LNCaP clone FGC (cell line): ENCODE measurements around the gene SIRPA.

Experiments used
- DNase-seq: peaks from one replicate; pipeline ENCODE4 v3.0.0-alpha.2; 2011; ENCODE audit warnings: low read depth
- H3K4me3 ChIP-seq: 2 replicates; pipeline ENCODE4 v1.5.1; 2011; ENCODE audit warnings: mild to moderate bottlenecking, low read depth, low read length, control low read depth
- TF ChIP-seq, protein P1 (sequence below): IDR thresholded peaks from 2 replicates; pipeline ENCODE4 v1.5.1; 2012; ENCODE audit warnings: mild to moderate bottlenecking; ENCODE audit not compliant: control insufficient read depth, insufficient read depth; ENCODE audit errors: extremely low read depth

Gene SIRPA

DNA sequence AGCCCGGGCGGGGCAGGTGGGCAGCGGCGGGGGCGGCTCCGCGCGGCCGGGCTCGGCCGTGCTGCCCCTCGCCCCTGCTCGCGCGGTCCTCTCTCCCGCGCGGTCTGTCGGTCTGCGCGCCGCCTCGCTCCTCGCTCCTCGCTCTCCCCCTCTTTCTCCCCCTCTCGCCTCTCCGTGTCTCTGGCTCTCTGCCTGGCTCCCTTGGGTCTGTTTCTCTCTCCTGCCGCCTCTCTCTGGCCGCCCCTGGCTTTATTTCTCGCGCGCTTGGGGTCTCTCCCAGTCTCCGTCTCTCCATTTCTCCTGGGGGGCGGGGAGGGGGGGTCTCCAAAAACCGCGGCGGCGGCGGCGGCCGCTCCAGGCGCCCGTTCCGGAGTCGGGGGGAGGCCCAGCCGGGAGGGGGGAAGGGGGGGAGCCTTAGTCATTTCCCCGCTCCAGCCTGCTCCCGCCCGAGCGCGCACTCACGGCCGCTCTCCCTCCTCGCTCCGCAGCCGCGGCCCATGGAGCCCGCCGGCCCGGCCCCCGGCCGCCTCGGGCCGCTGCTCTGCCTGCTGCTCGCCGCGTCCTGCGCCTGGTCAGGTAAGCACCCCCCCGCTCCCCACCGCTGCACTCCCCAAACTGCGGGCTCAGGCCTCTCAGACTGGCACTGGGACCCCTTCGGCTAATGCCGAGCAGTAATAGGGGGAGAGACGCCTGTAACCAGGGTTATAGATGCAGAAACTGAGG is at the start of gene SIRPA:
Gene SIRPA (plus strand): TSS at position 457 of the 723 bp plus-strand sequence. CDS start 41 bp downstream, at position 498.
- DNase-seq: no peak
- TF ChIP-seq, protein P1, sequence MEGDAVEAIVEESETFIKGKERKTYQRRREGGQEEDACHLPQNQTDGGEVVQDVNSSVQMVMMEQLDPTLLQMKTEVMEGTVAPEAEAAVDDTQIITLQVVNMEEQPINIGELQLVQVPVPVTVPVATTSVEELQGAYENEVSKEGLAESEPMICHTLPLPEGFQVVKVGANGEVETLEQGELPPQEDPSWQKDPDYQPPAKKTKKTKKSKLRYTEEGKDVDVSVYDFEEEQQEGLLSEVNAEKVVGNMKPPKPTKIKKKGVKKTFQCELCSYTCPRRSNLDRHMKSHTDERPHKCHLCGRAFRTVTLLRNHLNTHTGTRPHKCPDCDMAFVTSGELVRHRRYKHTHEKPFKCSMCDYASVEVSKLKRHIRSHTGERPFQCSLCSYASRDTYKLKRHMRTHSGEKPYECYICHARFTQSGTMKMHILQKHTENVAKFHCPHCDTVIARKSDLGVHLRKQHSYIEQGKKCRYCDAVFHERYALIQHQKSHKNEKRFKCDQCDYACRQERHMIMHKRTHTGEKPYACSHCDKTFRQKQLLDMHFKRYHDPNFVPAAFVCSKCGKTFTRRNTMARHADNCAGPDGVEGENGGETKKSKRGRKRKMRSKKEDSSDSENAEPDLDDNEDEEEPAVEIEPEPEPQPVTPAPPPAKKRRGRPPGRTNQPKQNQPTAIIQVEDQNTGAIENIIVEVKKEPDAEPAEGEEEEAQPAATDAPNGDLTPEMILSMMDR: no peak
- peak within 1 kb of the TSS; percentile 36; the same call in 1 of the 2 replicates for H3K4me3 ChIP-seq

DNA sequence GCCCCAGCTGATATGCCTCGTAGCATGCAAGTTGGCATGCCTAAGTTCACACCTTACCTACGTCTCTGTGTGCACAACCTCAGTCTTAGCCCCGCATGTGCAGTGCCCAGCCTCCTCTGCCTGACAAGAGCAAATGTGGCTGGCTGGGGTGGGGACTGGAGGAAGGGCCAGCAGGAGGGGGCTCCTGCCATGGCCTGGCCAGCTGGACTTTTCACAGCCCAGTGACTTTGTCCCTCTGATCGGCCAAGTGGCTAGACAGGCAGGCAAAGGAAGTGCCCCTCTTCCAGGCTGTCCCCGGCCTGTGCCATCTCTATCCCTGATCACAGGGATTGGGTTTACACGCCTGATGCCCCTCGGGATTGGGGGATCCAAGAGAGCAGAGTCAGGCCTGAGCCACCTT is 49.5 kb upstream of the SIRPA start:
- TF ChIP-seq, protein P1: no peak
- no peak overlapping the region for H3K4me3 ChIP-seq
- DNase-seq: no peak

GRCh38 chr20:1846341-1846740 is 48.9 kb upstream of the SIRPA start:
- no peak for DNase-seq
- TF ChIP-seq, protein P1: no peak
- H3K4me3 ChIP-seq: no peak overlapping the region

DNA sequence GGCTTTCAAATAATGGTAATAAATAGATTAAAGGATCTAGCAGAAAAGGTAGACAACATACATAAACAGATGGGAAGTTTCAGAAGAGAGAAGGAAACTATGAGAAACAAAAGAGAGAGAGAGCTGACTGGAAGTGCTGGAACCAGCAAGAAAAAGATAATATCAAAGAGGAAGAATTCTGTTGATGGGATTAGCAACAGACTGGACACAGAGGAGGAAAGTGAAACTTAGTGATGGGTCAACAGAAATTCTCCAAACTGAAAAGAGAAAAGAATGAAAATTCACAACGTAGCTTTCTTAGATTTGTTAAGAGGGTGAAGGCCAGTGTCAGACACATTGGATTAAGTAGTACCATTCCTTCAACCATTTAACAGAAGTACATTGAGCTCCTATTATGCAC is 48.3 kb upstream of the SIRPA start:
- DNase-seq: no peak
- TF ChIP-seq, protein P1: no peak
- no peak overlapping the region for H3K4me3 ChIP-seq

DNA sequence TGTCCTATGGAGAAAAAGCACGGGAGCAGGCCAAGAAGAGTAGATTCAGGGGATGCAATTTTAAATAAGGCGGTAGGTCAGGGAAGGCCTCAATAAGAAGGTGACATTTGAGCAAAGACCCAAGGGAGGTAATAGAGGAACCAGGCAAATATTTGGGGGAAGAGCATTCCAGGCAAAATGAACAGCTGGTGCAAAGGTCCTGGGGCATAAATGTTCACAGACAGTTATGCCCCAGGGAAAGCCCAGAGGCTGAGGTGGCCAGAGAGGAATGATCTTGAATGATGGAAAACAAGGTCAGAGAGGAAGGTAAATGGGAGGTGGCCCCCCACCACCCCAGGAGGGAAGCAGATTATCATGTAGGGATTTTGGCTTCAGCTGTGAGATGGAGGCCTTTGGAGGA is 47.4 kb upstream of the SIRPA start:
- DNase-seq: no peak
- TF ChIP-seq, protein P1: no peak
- no peak overlapping the region for H3K4me3 ChIP-seq

DNA sequence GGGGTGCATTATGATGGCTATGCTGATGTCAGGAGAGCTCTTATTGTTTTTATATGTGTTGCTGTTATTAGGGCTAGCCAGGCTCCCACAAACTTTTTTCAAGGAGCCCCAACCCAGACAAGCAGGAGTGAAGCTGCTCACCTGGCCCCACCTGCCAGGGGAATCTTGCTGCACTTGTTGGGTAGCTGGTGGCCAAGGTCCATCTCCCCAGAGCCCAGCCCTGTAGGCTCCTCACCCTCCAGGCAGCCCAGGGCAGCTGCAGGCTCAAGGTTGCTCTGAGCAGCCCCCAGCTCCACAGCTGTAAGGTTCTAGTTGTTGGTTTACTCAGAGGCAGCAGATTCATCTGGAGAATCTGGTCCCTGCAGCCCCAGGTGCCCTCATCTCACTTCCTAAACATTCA is 46.8 kb upstream of the SIRPA start:
- TF ChIP-seq, protein P1: no peak
- no peak overlapping the region for H3K4me3 ChIP-seq
- DNase-seq: no peak

DNA sequence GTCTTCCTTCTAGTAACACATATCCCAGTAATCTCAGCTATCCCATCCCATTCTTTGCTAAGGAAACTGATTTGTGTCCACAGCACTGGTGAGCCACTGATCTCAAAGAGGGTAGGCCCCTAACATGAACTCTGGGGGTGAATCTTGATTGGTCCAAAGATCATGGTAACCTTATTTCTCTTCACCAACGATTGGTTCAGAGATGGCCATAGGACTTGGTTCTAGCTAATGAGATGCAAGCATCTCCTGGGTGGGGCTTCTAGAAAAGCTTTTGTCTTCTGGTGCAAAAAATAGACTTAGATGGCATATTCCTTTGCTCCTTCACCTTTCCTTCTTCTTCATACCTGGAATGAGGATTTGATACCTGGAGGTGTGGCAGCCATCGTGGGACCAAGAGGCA is 43.8 kb upstream of the SIRPA start:
- DNase-seq: no peak

More for the DNA sequence above, 43.8 kb upstream of the SIRPA start:
- H3K4me3 ChIP-seq: no peak overlapping the region
- TF ChIP-seq, protein P1: no peak
